Right renal pelvis (tissue), 4 donors: ENCODE measurements around the gene MCCD1. TPM values are rescaled to one million over a fixed set of nuclear protein-coding genes. Genes with fewer than 3 reads are reported as not detected.

Source experiments
- DNase-seq, 4 donors: peaks; one replicate each; pipeline ENCODE4 v3.0.0-alpha.2; 2013; ENCODE audit warnings: low read depth in 4 of 4, low spot score in 3 of 4, missing footprints in 1 of 4
- polyA plus RNA-seq, 4 donors: library from polyadenylated mRNA; unstranded; fragments of 120-200 nt; gene quantifications; one replicate each; pipeline ENCODE4 v1.2.1, GENCODE V29; 2013; ENCODE audit not compliant: insufficient read length in 4 of 4

Gene MCCD1
- polyA plus RNA-seq, 4 donors = 14.0 to 27.9 (median 20.6) TPM

GRCh38 chr6:31567531-31568370, 39.0 kb downstream of the MCCD1 start:
- DNase-seq = no peak

GRCh38 chr6:31568537-31568961, 39.8 kb downstream of the MCCD1 start:
- DNase-seq = no peak

- DNase-seq = no peak
Observed at GRCh38 chr6:31569861-31570536, 41.2 kb downstream of the MCCD1 start.

- no peak for DNase-seq
Observed at GRCh38 chr6:31572041-31572911, 43.5 kb downstream of the MCCD1 start, which contains the start of gene LTA. LTA (plus strand) TSS chr6:31572289; CDS start chr6:31572743, 454 bp downstream.

- no peak for DNase-seq
Observed at GRCh38 chr6:31573239-31574105, 44.7 kb downstream of the MCCD1 start.

GRCh38 chr6:31574106-31575061, 45.6 kb downstream of the MCCD1 start:
- no peak for DNase-seq

GRCh38 chr6:31575335-31575901, 46.7 kb downstream of the MCCD1 start, which contains the start of gene TNF:
TNF (plus strand) TSS chr6:31575565; CDS start chr6:31575742, 177 bp downstream.
- DNase-seq = no peak

GRCh38 chr6:31575952-31576685, 47.4 kb downstream of the MCCD1 start:
- no peak for DNase-seq

- DNase-seq = no peak
Observed at GRCh38 chr6:31576897-31577578, 48.3 kb downstream of the MCCD1 start.

- no peak for DNase-seq
Observed at GRCh38 chr6:31577579-31577966, 48.8 kb downstream of the MCCD1 start.

- no peak for DNase-seq
Observed at GRCh38 chr6:31578184-31579118, 49.7 kb downstream of the MCCD1 start.

GRCh38 chr6:31579119-31579505, 50.4 kb downstream of the MCCD1 start:
- no peak for DNase-seq
